A673 (cell line): ENCODE data around the gene CD1C. TPM values are rescaled to one million over a fixed set of nuclear protein-coding genes. Genes with fewer than 3 reads are reported as not detected.

Source experiments
- total RNA-seq: library from RNA; stranded (reverse); gene quantifications from 2 replicates; pipeline ENCODE4 v1.2.3, GENCODE V29; 2021

The CD1C gene
- total RNA-seq, 1 experiment from 2014 or later: not detected

Other genes starting within 250 kb of the CD1C start
- gene CD1D, start 109.0 kb upstream of the CD1C start, total RNA-seq: 0.79 and 1.3 TPM in 2 replicates
- gene CD1A, start 35.5 kb upstream of the CD1C start, total RNA-seq: not detected in 2 replicates
- gene CD1B, start 41.6 kb downstream of the CD1C start, total RNA-seq: not detected in 2 replicates
- not detected in 2 replicates for gene CD1E, start 64.0 kb downstream of the CD1C start, total RNA-seq
- gene OR10T2, start 109.5 kb downstream of the CD1C start, total RNA-seq: not detected in 2 replicates
- gene OR10K2, start 136.3 kb downstream of the CD1C start, total RNA-seq: not detected in 2 replicates
- not detected in 2 replicates for gene OR10K1, start 171.9 kb downstream of the CD1C start, total RNA-seq
- not detected in 2 replicates for gene OR10R2, start 182.3 kb downstream of the CD1C start, total RNA-seq